Ecto neural progenitor cell (in vitro differentiated cells): Measurements from ENCODE around the gene CLDN4.

Source experiments
- DNase-seq: peaks from one replicate; pipeline ENCODE4 v3.0.0-alpha.2; 2018; ENCODE audit warnings: low spot score

CLDN4 gene

GRCh38 chr7:73872056-73872908, 41.5 kb downstream of the CLDN4 start:
- DNase-seq = no peak

GRCh38 chr7:73876361-73876760, 45.6 kb downstream of the CLDN4 start:
- DNase-seq = no peak

GRCh38 chr7:73876973-73877372, 46.2 kb downstream of the CLDN4 start:
- no peak for DNase-seq

GRCh38 chr7:73879977-73880681, 49.3 kb downstream of the CLDN4 start:
- no peak for DNase-seq

GRCh38 chr7:73880755-73881328, 50.0 kb downstream of the CLDN4 start:
- no peak for DNase-seq

- no peak for DNase-seq
Measured at GRCh38 chr7:73881352-73882046, 50.7 kb downstream of the CLDN4 start.

GRCh38 chr7:73882047-73882402, 51.2 kb downstream of the CLDN4 start:
- DNase-seq = no peak
